ENCODE data around the gene SIGLEC11.

- TF ChIP-seq CTCF (IDR thresholded peaks at IDR 0.05), result no peak
- no peak for TF ChIP-seq NRF1 (IDR thresholded peaks at IDR 0.05; ENCODE audit: low read depth, low read length)
- no peak for TF ChIP-seq JUND (IDR thresholded peaks at IDR 0.05)
- TF ChIP-seq MAX (IDR thresholded peaks at IDR 0.05; ENCODE audit: low read depth), result no peak
- TF ChIP-seq MXI1 (IDR thresholded peaks at IDR 0.05; ENCODE audit: low read depth, low read length), result no peak
- TF ChIP-seq RAD21 (IDR thresholded peaks at IDR 0.05; ENCODE audit: low read length), result no peak
- no peak for TF ChIP-seq EP300 (IDR thresholded peaks at IDR 0.05; ENCODE audit: borderline replicate concordance in 1 of 2, low read depth in 1 of 2, low read length in 1 of 2)
These were observed 47.0 kb upstream of the SIGLEC11 start for GRCh38 chr19:50007947-50008346.

Measured in SK-N-SH (cell line).